ENCODE measurements around the gene COL11A1.

The COL11A1 gene

DNA sequence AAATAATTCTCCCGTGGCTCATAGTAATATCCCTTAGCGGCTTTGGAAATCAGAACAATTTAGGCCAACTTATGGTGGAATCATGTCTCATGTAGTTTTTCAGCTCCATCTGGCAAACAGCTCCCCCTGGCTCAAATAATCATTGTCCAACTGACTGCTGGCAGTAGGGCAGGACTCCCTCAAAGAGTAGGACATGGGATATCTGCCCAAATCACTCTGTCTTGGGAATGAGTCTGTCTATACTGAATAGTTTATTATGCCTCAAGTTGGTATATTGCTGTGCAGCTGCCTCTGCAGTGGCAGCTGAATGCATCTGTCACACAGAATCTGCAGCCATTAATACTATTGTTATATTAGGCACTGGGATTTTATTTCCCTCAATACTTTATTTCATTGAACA is 255.7 kb downstream of the COL11A1 start:
- H3K36me3 ChIP-seq (ENCODE audit: control insufficient read depth in 2 of 2, insufficient read depth in 1 of 2, low read length in 2 of 2), result no peaks in the 10 kb centered on the region
- no peak overlapping the region for H3K4me3 ChIP-seq (ENCODE audit: low read depth, low read length)
- ChIA-PET CTCF (interaction anchor here (0.8 kb wide), 1 partner anchor 731 kb away, joined by 3 read pairs; no protein-coding TSS in a partner anchor), POLR2A (no interaction called here)
- H3K4me1 ChIP-seq (ENCODE audit: control insufficient read depth, insufficient read depth, low read length), result no peaks in the 10 kb centered on the region
- H3K27ac ChIP-seq (ENCODE audit: extremely low read depth, low read depth, low read length), result no peak overlapping the region
- H3K9me3 ChIP-seq (ENCODE audit: control insufficient read depth, insufficient read depth, low read depth, low read length), result no peaks in the 10 kb centered on the region
- TF ChIP-seq ZNF133 (tag by site-specific recombination; IDR thresholded peaks at IDR 0.05) (no peak), ZNF560 (tag by site-specific recombination; IDR thresholded peaks at IDR 0.05; ENCODE audit: borderline replicate concordance) (no peak), ZNF37A (tag by site-specific recombination; IDR thresholded peaks at IDR 0.05) (no peak), ZNF112 (tag by site-specific recombination; IDR thresholded peaks at IDR 0.05) (no peak), ZNF391 (tag by site-specific recombination; IDR thresholded peaks at IDR 0.05; ENCODE audit: borderline replicate concordance, low read depth) (no peak), ZNF48 (tag by site-specific recombination; IDR thresholded peaks at IDR 0.05) (no peak), ZNF2 (tag by site-specific recombination; IDR thresholded peaks at IDR 0.05) (no peak), ZNF157 (tag by site-specific recombination; IDR thresholded peaks at IDR 0.05) (no peak), ZNF677 (tag by site-specific recombination; IDR thresholded peaks at IDR 0.05) (no peak), ZNF664 (tag by site-specific recombination; IDR thresholded peaks at IDR 0.05) (no peak), ZNF155 (tag by site-specific recombination; IDR thresholded peaks at IDR 0.05) (no peak), ZNF623 (tag by site-specific recombination; IDR thresholded peaks at IDR 0.05) (no peak)
- TF ChIP-seq, protein P1, sequence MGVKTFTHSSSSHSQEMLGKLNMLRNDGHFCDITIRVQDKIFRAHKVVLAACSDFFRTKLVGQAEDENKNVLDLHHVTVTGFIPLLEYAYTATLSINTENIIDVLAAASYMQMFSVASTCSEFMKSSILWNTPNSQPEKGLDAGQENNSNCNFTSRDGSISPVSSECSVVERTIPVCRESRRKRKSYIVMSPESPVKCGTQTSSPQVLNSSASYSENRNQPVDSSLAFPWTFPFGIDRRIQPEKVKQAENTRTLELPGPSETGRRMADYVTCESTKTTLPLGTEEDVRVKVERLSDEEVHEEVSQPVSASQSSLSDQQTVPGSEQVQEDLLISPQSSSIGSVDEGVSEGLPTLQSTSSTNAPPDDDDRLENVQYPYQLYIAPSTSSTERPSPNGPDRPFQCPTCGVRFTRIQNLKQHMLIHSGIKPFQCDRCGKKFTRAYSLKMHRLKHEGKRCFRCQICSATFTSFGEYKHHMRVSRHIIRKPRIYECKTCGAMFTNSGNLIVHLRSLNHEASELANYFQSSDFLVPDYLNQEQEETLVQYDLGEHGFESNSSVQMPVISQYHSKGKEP (tag by site-specific recombination; IDR thresholded peaks at IDR 0.05), result no peak
- TF ChIP-seq, protein P2, sequence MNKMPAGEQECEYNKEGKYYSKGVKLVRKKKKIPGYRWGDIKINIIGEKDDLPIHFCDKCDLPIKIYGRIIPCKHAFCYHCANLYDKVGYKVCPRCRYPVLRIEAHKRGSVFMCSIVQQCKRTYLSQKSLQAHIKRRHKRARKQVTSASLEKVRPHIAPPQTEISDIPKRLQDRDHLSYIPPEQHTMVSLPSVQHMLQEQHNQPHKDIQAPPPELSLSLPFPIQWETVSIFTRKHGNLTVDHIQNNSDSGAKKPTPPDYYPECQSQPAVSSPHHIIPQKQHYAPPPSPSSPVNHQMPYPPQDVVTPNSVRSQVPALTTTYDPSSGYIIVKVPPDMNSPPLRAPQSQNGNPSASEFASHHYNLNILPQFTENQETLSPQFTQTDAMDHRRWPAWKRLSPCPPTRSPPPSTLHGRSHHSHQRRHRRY (tag by site-specific recombination; IDR thresholded peaks at IDR 0.05), result no peak
- TF ChIP-seq, protein P3, sequence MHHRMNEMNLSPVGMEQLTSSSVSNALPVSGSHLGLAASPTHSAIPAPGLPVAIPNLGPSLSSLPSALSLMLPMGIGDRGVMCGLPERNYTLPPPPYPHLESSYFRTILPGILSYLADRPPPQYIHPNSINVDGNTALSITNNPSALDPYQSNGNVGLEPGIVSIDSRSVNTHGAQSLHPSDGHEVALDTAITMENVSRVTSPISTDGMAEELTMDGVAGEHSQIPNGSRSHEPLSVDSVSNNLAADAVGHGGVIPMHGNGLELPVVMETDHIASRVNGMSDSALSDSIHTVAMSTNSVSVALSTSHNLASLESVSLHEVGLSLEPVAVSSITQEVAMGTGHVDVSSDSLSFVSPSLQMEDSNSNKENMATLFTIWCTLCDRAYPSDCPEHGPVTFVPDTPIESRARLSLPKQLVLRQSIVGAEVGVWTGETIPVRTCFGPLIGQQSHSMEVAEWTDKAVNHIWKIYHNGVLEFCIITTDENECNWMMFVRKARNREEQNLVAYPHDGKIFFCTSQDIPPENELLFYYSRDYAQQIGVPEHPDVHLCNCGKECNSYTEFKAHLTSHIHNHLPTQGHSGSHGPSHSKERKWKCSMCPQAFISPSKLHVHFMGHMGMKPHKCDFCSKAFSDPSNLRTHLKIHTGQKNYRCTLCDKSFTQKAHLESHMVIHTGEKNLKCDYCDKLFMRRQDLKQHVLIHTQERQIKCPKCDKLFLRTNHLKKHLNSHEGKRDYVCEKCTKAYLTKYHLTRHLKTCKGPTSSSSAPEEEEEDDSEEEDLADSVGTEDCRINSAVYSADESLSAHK (tag by site-specific recombination; IDR thresholded peaks at IDR 0.05), result no peak
- TF ChIP-seq, protein P4, sequence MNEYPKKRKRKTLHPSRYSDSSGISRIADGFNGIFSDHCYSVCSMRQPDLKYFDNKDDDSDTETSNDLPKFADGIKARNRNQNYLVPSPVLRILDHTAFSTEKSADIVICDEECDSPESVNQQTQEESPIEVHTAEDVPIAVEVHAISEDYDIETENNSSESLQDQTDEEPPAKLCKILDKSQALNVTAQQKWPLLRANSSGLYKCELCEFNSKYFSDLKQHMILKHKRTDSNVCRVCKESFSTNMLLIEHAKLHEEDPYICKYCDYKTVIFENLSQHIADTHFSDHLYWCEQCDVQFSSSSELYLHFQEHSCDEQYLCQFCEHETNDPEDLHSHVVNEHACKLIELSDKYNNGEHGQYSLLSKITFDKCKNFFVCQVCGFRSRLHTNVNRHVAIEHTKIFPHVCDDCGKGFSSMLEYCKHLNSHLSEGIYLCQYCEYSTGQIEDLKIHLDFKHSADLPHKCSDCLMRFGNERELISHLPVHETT (tag by site-specific recombination; IDR thresholded peaks at IDR 0.05), result no peak

DNA sequence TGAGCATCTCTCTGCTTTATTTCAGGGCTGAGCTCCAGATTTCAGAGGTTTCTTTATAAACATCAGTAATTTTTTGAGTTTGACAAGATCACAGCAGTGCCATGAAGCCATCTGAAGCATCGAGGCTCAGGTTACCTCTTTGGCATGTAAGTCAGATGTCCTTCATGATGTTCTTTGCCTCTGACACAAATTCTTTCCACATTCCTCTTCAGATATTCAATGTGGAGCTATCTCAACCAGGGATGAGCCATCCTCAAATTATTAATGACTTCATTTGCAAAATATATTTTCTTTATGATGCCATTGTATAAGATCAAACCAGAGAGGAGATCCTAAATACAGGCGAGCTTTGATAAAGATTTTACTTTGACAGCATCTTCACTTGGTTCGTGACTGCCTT is 256.7 kb downstream of the COL11A1 start:
- CTCF ChIA-PET, result no interaction called here
- Histone ChIP-seq H3K4me1 (ENCODE audit: control insufficient read depth, insufficient read depth, low read length) (no peaks in the 10 kb centered on the region), H3K27ac (ENCODE audit: extremely low read depth, low read depth, low read length) (no peak overlapping the region), H3K9me3 (ENCODE audit: control insufficient read depth, insufficient read depth, low read depth, low read length) (no peaks in the 10 kb centered on the region), H3K36me3 (ENCODE audit: control insufficient read depth in 2 of 2, insufficient read depth in 1 of 2, low read length in 2 of 2) (no peaks in the 10 kb centered on the region), H3K4me3 (ENCODE audit: low read depth, low read length) (no peak overlapping the region)
- POLR2A ChIA-PET, result no interaction called here
- no peak for TF ChIP-seq ZNF560 (tag by site-specific recombination; IDR thresholded peaks at IDR 0.05; ENCODE audit: borderline replicate concordance)
- no peak for TF ChIP-seq SP7 (tag by site-specific recombination; IDR thresholded peaks at IDR 0.05)
- no peak for TF ChIP-seq ZNF571 (tag by site-specific recombination; IDR thresholded peaks at IDR 0.05)
- TF ChIP-seq, protein P5, sequence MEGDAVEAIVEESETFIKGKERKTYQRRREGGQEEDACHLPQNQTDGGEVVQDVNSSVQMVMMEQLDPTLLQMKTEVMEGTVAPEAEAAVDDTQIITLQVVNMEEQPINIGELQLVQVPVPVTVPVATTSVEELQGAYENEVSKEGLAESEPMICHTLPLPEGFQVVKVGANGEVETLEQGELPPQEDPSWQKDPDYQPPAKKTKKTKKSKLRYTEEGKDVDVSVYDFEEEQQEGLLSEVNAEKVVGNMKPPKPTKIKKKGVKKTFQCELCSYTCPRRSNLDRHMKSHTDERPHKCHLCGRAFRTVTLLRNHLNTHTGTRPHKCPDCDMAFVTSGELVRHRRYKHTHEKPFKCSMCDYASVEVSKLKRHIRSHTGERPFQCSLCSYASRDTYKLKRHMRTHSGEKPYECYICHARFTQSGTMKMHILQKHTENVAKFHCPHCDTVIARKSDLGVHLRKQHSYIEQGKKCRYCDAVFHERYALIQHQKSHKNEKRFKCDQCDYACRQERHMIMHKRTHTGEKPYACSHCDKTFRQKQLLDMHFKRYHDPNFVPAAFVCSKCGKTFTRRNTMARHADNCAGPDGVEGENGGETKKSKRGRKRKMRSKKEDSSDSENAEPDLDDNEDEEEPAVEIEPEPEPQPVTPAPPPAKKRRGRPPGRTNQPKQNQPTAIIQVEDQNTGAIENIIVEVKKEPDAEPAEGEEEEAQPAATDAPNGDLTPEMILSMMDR (tag by site-specific recombination; IDR thresholded peaks at IDR 0.05), result no peak
- TF ChIP-seq ZNF366 (tag by site-specific recombination; conservative IDR thresholded peaks at IDR 0.05), result no peak
- no peak for TF ChIP-seq ZNF529 (tag by site-specific recombination; IDR thresholded peaks at IDR 0.05; ENCODE audit: insufficient replicate concordance)
- TF ChIP-seq ZNF311 (tag by site-specific recombination; IDR thresholded peaks at IDR 0.05; ENCODE audit: borderline replicate concordance), result no peak
- TF ChIP-seq YY1 (tag by site-specific recombination; IDR thresholded peaks at IDR 0.05), result no peak
- TF ChIP-seq ZBTB48 (tag by site-specific recombination; IDR thresholded peaks at IDR 0.05), result no peak
- TF ChIP-seq ZSCAN23 (tag by site-specific recombination; IDR thresholded peaks at IDR 0.05), result no peak
- no peak for TF ChIP-seq ZNF155 (tag by site-specific recombination; IDR thresholded peaks at IDR 0.05)
- no peak for TF ChIP-seq ZFP41 (tag by site-specific recombination; IDR thresholded peaks at IDR 0.05; ENCODE audit: borderline replicate concordance)
- no peak for TF ChIP-seq ZNF549 (tag by site-specific recombination; IDR thresholded peaks at IDR 0.05)
- TF ChIP-seq, protein P6, sequence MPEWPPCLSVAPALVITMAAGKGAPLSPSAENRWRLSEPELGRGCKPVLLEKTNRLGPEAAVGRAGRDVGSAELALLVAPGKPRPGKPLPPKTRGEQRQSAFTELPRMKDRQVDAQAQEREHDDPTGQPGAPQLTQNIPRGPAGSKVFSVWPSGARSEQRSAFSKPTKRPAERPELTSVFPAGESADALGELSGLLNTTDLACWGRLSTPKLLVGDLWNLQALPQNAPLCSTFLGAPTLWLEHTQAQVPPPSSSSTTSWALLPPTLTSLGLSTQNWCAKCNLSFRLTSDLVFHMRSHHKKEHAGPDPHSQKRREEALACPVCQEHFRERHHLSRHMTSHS (tag by site-specific recombination; IDR thresholded peaks at IDR 0.05), result no peak
